NB4 (cell line): ENCODE measurements around the gene SAMMSON.

ENCODE experiments used
- CTCF ChIP-seq: IDR thresholded peaks from one replicate; pipeline ENCODE4 v1.5.1; 2012; ENCODE audit warnings: low read depth, low read length
- MAX ChIP-seq: IDR thresholded peaks from 2 replicates; pipeline ENCODE4 v1.6.1; 2011; ENCODE audit warnings: low read depth, low read length

- TF ChIP-seq CTCF, result no peak
- TF ChIP-seq MAX, result no peak
Measured at GRCh38 chr3:70000028-70000410, 486 bp downstream of the SAMMSON start.
